Measurements from ENCODE around the gene ASPG.
"Not testable (repeated sequence)": the region's sequence is repeated elsewhere in the genome, so short reads cannot be mapped to it uniquely, and the experiment has no call there.

The ASPG gene

DNA sequence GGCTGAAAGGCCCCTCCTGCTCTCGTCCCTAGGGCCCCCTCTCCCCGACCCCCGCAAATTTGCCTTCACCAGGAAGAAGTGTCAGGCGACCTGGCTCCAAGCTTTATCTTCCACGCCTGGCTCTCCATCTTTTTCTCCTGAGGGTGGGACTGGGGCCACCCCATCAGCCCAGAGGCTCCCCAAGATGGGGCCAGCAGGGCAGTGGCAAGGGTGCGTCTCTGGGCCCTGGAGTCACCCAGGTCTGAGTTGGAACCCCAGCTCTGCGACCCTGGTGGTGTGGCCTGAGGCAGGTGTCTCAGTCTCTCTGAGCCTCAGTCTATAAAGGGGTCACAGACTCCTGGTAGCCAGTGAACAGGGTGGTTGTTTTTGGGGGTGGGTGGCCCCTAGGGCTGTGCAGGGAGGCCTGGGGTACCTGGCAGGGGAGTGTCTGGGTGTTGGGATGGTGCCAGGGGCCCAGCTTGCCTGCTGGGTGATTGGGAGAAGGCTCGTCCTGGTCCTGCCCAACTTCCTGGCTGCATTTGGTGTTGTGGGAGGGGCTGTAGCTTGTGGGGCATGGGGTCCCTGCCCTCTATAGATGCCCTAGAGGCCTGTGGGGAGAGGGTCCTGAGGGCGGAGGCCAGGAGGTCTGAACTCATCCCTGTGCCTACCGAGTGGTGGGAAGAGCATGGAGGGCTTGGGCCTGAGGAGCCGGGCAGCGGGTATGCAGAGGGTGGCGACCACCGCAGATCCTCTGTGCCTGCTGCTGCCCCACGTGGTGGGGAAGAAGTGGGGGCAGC, 60.5 kb downstream of the ASPG start:
- no peak overlapping the region for H3K4me3 ChIP-seq (ENCODE audit: low read depth, low read length)

DNA sequence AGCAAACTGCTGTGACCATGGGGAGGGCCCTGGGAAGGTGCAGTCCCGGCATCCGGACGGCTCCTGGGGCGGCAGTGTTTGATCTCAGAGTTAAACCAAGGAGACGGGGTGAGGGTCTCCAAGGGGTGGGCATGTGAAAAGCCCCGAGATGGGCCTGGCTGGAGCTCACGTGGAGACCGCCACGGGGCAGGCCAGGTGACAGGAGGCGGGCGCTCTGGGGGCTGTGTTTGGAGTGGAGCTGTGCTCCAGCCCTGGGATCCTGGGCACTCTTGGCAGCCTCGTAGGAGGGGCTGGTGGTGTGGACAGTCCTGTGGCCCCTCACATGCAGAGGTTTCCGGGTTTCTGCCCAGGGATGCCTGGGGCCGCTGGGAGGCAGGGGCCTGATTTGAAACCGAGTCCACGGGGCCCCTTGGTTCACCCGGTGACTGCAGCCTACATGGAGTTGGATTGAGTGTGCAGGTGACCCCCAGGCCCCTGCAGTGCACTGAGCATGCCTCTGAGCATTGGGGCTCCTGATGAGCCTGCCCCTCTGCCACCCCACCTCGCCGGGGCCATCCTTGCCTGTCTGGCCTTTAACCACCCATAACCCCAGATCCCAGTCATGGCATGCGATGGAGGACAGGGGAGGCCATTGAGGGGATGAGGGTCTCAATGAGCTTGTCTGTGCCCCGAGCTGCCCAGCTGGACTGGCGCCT, 61.3 kb downstream of the ASPG start:
- no peak overlapping the region for H3K4me3 ChIP-seq (ENCODE audit: low read depth, low read length)

DNA sequence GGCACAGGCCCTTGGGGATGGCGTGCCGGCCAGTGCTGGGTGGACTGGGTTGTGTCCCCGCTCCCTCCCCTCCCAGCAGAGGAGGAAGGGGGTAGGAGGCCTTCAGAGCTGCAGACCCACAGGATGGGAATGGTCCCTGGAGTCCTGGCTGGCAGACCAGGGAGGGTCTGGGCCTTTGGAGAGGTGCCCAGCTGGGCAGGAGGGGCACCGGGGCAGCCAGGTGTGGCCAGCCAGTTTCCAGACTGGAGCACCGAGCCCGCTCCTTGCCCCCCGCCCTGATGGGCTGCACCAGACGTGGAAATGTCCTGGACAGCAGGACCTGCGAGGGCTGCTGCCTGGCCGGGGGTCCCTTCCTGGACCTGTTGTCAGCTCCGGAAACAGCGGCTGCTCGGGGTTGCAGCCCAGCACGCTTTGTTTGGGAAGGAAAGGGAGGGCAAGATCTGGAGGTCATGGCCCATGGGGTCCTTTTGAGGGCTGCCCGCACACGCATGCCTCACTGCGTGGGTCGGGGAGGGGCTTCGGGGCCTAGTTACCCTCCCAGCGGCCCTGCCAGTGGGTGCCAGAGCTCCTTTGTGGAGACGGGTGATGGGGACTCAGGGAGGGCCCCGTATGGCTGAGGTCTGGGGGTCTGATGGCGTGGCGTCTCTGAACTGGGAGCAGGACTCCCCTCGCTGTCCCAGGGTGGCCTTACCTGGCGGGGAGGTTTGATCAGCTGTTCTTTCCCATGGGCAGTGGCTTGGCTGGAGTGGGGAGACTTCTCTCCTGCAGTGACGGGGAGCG, 62.0 kb downstream of the ASPG start:
- no peak overlapping the region for H3K4me3 ChIP-seq (ENCODE audit: low read depth, low read length)

DNA sequence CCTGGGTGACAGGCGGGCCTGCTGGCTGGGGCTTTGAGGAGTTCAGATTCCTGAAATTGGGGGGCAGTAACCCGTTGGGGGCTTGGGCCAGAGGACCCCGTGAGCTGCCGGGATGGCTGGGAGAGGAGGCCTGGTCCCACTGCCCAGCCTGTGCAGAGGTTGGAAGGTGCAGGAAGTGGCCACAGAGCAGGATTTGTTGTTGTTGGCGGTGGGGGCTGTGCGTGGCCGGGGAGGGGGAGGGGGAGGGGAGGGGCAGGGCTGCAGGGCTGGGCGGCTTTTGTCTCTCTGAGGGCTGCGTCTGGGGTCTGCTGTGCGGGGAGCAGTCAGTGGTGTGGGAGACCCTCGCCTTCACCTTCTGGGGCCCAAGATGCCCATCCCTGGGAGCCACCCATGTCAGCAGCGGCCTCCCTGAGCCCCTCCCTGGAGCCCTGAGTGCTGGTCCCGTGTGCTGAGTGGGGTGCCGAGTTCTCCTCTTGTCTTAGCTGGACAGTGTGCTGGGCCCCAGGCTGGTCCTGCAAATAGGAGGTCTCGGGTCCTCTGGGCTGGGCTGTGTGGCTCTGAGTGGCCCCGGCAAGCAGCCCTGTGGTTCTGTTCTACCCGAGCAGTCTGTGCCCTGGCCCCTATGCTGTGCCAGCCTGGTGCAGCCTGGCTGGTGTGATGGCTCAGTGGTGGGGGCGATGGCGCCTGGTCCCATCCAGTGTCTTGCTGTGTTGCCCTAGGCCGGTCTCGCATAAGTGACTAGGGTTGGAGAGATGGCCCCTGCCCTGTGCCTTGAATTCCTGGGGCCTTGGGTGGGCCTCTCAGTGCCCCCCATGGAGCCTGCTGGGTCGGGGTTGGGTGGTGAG, 63.2 kb downstream of the ASPG start:
- no peak overlapping the region for H3K4me3 ChIP-seq (ENCODE audit: low read depth, low read length)

DNA sequence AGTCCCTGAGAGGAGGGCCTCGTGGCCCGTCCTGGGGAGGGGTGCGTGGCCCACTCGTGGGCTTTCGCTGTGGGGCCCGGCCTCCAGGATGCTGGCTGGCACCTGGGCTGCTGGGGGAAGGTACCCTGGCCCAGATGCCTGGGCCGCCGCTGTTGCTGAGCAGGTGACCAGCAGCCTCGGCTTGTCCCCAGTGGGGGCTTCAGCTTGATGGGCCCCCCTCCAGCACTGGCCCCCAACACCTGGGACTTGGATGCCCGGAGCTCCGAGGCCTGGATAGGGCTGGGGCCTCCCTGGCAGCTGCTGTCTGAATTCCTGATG, 63.7 kb downstream of the ASPG start:
- H3K4me3 ChIP-seq (ENCODE audit: low read depth, low read length): no peak overlapping the region

DNA sequence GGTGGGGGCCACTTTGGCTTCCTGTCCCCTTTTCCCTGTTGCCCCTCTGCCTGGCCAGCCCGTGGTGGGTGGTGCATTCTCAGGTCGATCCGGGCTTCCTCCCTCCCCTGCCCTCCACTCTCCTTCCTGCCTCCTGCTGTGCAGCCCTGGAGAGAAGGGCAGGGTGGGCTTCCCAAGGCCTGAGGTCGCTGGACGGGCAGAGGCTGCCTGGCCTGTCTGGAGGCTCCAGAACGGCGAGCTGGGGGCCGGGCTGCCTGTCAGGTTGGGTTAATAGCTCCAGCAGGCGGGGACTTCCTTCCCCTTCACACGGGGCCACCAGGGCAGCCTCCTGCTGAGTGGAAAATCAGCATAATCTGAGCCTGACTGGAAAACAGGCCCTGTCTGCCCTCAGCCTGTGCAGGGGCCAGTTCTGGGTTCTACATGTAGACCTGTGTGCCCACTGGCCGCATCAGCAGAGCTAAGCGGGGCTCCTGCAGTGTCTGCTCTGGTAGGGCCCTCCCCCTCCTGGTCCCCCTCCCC, 64.2 kb downstream of the ASPG start:
- no peak overlapping the region for H3K4me3 ChIP-seq (ENCODE audit: low read depth, low read length)

DNA sequence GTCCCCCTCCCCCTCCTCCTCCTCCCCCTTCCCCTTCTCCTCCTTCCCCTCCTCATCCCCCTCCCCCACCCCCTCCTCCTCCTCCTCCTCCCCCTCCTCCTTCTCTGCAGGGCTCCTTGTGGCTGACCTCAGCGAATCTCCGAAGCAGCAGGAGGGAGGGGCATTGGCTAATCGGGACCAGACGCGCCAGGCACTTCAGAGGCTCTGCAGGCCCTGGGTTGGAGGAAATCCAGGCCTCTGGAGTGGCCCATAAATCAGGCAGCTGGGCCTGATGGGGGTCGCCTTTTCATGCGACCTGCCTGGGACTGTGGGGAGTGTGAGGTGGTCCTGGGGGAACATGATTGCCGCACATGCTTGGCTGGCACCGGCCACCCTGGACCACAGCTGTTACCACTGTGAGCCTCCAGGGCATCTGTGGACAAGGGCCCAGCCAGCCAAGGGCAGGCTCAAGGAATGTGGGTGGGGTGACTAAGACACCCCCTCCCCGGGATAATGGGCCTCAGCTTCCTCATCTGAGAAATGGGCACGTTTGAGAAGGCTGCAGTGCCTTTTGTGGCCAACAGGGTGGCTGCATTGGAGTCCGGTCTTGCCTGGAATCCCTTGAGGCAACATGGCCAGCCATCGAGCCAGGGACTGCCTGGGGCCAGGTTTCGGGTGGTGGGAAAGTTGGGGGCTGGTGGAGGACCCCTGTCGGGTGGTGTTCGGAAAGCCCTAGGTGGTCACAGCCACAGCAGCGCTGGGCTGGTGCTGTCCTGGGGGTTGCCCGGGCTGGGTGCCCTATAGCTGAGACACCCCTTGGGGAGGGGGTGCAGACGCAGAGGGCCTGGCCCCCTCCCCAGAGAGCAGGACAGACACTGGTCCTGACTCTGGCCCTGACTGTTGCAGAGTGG, 64.9 kb downstream of the ASPG start:
- H3K4me3 ChIP-seq (ENCODE audit: low read depth, low read length): no peak overlapping the region

DNA sequence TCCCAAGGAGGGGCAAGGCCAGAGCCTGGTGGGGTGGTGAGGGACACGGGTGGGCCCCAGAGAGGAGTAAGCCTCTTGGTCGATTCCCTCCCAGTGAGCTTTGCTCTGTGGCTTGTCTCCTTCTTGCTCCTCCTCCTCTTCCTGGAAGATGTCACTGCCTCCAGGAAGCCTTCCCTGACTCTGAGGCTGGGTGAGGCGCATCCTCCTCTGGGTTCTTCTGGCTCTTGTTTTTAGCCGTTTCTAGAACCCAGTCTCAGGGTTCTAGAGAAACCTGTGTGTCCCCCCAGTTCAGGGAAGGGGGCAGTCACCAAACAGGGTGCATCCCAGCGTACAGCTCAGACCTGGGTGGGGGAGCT, 65.5 kb downstream of the ASPG start:
- H3K4me3 ChIP-seq (ENCODE audit: low read depth, low read length): no peak overlapping the region

DNA sequence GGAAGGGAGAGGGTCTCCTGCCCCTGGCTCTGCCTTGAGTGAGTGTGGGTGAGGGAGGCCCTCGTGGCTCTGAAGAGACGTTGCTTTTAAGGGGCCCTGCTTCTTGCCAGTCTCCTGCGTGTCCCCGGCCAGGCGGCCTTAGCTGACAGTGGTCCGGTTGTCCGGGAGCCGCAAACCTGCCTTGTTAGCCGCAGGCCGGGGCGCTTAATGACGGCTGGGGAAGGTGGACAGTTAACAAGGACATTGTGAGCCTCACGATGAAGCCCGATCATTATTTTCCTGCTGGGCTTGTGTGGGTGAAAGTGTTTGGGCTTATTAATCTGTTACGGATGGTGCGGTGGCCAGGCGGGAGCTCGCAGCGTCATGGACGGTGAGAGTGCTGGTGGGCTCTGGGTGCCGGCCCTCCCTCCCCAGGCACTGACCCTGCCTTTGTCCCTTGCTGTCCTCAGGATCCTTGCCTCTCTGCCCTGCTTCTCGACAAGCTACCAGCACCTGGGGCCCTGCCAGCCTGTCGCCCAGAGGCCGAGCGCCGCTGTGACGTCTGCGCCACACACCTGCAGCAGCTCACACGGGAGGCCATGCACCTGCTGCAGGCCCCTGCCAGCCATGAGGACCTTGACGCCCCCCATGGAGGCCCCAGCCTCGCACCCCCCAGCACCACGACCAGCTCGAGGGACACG, 66.2 kb downstream of the ASPG start:
- H3K4me3 ChIP-seq (ENCODE audit: low read depth, low read length): no peak overlapping the region

DNA sequence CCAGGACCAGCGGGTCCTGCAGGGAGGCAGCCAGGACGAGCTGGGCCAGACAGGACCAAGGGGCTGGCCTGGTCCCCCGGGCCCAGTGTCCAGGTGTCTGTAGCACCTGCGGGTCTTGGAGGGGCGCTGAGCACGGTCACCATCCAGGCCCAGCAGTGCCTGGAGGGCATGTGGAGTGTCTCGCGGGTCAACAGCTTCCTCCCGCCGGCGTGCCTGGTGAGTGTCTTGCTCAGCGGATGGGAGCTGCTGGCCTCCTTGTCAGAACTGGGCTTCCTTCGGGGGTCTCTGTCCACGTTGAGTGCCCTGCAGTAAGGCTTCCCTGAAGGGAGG, 66.7 kb downstream of the ASPG start:
- no peak overlapping the region for H3K4me3 ChIP-seq (ENCODE audit: low read depth, low read length)

DNA sequence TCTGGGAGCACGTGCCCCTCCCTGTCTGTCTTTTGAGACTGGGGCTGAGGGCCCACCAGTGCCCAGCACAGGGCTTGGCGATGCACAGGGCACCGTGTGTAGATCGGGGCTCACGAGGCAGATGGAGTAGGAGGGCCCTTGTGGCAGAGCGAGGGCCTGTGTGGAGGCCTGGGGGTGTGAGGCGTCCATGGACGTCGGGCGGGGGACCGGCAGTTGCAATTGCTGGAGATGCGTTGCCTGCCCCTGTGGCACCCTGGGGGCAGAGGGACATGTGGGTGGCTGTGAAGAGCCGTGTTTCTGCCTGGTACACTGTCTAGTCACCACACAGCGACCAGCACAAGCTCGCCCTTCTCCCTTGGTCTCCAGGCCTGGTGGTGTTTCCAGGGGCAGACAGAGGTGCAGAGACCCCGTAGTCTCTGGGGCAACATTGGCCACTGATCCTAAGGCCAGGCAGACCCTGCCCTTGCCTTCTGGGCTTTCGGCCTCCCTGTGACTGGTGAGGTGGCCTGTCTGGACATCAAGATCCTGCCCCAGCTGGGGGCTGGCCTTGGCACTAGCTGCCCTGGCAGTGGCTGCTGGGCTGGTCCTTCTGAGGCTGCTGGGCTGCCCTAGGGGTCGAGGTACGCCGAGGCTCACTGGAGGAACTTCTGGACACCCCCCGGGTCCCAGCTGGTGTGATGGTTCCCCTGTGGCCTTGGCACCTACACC, 67.3 kb downstream of the ASPG start:
- H3K4me3 ChIP-seq (ENCODE audit: low read depth, low read length): no peak overlapping the region

DNA sequence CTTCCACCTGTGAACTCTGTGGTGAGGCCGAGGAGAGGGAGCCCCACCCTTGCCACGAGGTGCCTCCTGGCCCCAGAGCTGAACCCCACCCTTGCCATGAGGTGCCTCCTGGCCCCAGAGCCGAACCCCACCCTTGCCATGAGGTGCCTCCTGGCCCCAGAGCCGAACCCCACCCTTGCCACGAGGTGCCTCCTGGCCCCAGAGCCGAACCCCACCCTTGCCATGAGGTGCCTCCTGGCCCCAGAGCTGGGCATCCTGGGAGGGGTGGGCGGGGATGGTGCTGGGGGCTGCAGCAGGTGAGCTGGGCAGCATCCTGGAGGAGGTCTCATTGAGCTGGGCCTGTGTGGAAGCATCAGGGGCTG, 67.9 kb downstream of the ASPG start:
- H3K4me3 ChIP-seq (ENCODE audit: low read depth, low read length): not testable (repeated sequence)

DNA sequence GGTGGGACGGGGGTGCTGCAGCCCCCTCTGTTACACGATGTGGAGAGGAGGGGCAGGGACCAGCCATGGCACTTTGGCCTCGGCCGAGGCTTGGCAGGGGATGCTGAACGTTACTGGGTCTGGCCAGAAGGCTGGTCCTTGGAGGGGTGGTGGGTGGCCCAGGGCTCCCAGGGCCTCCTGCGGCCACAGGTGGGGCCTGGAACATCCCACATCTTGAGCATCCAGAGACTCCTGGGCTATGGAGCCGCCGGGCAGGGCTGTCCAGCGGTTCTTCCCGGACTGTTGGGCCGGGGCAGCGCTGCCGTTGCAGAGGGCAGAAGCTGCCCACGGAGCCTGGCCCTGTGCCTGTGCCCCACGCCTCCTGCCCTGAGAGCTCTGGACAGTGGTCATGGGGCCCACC, 68.7 kb downstream of the ASPG start:
- no peak overlapping the region for H3K4me3 ChIP-seq (ENCODE audit: low read depth, low read length)

DNA sequence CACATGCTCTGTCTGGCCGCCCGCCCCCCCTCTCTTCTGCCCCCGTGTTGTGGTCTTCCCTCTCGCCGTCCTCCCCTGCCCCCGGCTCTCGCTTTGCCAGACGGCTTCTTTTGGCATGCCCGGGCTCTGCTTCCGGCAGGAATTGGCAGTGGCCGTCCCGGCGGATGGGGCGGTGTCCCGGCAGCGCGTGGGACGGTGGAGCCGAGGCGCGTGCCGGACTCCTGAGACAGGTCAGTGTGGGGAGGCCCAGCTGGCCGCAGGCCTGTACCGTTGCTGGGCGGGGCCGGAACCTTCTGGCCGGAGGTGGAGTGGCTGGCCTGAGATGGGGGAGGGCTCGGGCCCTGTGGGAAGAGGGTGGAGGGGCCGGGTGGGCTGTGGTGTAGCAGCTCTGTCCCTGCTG, 70.0 kb downstream of the ASPG start:
- no peak overlapping the region for H3K4me3 ChIP-seq (ENCODE audit: low read depth, low read length)

DNA sequence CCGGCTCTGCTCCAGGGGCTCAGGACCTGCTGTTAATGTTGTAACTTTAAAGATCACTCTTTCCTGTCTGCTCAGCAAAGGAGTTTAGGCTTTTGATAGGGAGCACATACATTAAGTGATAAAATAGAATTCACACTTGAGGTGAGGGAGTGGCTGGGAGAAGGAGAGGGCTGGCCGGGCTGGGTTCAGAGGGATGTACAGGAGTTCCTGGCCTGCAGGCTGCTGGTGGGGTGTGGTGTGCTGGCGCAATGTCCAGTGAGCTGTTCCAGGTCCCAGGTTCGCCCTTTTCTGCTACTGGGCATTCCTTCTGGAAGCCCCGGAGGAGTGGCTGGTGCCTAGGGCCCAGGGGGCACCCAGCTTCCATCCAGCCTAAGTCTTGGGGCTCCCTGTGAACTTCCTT, 70.6 kb downstream of the ASPG start:
- H3K4me3 ChIP-seq (ENCODE audit: low read depth, low read length): no peak overlapping the region

DNA sequence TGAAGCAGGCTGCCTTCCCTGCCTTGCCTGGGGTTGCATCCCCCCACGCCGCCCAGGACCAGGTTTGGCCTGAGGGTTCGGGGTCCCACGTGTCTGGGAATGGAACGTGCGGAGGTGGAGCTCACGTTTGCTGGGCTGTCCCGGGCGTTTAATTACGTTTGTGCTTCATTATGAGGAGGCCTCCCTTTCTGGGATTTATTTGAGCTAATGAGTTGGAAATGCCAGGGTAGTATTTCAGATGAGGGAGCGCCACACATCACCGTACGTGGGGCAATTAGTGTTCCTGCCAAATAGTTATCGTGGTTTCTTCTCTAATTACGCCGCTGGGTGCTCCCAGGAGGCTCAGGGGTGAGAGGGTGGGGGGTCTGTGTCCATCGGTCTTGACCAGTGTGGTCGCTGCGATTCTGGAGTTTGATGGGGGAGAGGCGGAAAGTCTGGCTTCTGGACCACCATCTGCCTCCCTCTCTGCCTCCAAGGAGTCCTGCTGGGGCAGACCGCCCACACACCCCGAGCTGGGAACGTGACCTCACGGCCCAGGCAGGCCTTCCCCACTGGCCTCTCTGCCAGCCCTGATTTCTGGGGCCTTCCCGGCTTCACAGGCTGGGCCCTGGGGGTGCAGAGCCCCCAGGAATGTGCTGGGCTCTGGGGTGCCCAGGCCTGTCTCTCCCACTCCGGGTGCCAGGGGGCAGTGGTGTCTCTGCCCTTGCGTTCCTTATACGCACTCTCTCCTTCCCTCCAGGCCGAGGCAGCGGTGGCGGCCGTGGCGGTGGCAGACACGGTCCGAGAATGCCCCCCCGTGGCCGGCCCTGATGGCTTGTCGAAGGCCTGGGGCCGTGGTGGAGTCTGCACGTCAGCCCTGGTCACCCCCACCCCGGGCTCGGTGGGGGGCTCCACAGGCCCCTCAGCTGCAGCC, 71.8 kb downstream of the ASPG start:
- H3K4me3 ChIP-seq (ENCODE audit: low read depth, low read length): no peak overlapping the region

DNA sequence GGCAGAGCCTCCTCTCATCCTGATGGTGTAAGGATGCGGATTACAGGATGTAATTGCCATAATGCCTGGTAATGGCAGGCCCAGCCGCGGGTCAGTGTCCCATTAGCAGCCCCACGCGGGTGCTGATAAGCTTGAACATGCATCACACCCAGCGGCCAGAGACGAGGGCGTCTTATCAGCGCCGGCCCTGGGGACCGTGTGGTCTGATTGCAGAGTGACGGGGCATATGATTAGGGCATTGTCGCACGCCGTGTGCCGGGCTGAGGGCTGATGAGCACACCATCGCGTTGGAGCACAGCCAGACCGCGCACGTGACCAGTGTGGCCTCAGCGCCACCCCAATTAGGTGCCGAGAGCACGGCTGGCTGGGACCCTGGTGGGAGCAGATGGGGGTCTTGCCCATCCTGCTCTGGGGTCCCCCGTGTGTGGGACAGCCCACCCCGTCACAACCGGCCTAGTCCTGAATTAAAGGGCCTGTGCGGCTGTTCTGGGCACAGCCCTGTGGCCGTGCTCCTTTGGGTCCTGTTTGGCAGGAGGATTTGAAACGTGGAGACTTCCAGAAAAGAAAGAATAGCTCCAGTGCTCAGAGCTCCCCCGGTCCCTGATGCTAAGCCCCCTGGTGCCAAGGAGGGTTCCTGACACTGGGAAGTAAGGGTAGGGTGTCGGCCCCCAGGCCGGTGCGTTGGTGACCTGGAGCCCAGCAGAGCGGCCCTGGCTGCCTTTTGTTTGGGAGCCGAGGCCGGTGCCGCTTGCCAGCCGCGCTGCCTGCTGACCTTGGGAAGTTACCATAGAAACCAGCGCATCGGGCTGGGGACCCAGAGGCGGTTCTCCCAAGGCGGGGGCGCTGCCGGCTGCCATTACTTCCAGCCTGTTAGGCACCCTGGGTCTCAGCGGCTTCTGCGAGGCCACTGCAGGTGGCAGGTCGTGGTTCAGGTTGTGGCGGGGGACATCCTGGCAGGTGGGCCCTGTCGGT, 73.6 kb downstream of the ASPG start:
- no peak overlapping the region for H3K4me3 ChIP-seq (ENCODE audit: low read depth, low read length)
